Stimulated activated CD4-positive, alpha-beta T cell treated with anti-CD3 and anti-CD28 coated beads, Interleukin-4, amount 100 ng/mL, for 48 hours (primary cell): ENCODE data around the gene HNRNPC.

Source experiments
- DNase-seq, 2 donors: peaks; one replicate each; pipeline ENCODE4 v3.0.0-alpha.2; 2020; ENCODE audit warnings: low read depth in 2 of 2

HNRNPC gene

DNA sequence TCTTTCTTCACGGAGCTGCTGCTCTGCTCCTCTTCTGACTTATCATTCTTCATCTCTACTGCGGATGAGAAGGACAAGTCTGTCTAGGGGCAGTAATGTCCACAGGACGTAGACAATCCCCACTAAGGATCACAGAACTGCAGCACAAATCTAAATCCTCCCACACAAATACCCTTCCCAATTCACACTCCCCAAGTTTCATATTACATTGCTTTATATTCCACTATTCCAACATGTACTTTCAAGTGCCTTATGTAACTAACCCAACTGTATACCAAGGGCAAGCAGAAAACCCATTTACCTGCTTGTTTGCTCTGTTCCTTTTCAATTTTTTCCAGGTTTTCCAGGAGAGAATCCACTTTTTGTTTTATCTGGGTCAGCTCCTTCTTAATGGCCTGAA lies 57.7 kb downstream of the HNRNPC start:
- no peak for DNase-seq

DNA sequence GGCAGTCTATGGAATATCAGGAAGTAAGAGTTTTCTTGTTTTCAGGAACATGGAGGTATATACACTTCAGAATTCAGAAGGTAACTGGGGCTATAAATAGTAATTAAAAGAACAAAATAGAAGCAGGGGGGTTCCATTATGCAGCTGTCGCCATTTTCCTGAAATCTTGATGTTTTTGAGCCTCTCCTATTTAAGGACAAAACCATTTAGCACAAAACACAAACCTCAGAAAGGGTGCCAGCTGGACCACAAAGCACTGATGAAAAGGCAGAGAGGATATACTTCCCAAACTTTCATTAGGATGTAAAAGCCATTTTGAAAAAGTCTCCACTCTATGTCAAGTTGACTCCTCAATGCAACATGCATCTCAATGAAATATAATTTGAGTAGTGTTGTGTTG lies 59.2 kb downstream of the HNRNPC start:
- no peak for DNase-seq

GRCh38 chr14:21209185-21209584 lies 60.1 kb downstream of the HNRNPC start:
- DNase-seq: no peak

- no peak for DNase-seq
These were observed 60.7 kb downstream of the HNRNPC start for GRCh38 chr14:21208554-21208953.

- DNase-seq: no peak
These were observed 62.2 kb downstream of the HNRNPC start for GRCh38 chr14:21206753-21207684.

- no peak for DNase-seq
These were observed 63.3 kb downstream of the HNRNPC start for GRCh38 chr14:21205678-21206581.

DNA sequence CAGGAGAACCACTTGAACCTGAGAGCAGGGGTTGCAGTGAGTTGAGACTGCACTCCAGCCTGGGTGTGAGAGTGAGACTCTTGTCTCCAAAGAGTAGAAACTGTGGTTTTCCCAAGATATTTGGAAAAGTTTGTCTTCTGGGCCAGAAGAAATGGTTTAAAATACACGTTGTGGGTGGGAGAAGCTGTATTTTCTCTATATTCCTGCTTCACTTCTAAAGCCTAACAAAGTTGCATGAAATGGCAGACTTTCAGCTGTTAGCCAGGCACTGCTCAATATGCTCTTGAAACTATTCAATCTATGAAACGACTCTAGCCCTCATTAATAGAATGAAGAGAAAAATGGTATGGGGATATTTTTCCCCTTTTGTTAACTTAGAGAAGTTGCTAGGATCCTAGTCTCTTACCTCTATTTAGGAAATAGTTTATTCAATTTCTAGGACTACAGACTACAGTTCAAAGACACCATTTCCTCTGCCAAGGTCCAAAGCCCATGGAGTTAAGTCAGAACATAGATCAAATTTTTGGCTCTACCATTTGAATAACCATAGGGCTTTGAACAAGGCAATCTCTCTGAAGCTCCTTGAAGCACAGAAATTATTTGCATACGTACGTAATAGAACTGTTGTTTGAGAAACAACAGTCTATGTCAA lies 64.1 kb downstream of the HNRNPC start:
- DNase-seq: no peak

- DNase-seq: no peak
These were observed 64.8 kb downstream of the HNRNPC start for GRCh38 chr14:21204167-21205025.

DNA sequence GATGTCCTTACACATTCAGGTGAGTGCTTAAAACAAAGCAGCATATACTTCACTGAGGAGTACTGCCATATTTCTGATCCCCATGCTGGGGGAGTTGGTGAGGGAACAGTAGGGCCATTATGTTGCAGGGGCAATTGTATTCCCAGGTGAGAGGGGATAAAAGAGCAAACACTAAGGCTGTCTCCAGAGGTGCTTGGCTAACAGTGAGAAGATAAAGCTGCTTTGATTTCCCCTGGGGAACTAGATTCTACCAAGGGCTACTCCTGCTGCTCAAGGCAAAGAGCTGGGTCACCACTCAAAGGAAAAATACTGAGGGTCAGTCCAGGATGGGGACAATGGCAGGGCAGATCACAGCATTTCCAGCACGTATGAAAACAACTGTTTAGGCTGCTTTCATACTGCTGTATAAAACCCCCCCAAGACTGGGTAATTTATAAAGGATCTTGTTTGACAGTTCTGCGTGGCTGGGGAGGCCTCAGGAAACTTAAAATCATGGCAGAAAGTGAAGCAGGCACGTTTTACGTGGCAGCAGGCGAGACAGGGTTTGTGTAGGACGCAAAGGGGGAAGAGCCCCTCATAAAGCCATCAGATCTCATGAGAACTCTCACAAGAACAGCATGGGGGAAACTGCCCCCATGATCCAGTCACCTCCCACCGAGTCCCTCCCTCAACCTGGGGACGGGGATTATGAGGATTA lies 65.6 kb downstream of the HNRNPC start:
- DNase-seq: no peak

GRCh38 chr14:21202463-21203358 lies 66.5 kb downstream of the HNRNPC start:
- DNase-seq: no peak

DNA sequence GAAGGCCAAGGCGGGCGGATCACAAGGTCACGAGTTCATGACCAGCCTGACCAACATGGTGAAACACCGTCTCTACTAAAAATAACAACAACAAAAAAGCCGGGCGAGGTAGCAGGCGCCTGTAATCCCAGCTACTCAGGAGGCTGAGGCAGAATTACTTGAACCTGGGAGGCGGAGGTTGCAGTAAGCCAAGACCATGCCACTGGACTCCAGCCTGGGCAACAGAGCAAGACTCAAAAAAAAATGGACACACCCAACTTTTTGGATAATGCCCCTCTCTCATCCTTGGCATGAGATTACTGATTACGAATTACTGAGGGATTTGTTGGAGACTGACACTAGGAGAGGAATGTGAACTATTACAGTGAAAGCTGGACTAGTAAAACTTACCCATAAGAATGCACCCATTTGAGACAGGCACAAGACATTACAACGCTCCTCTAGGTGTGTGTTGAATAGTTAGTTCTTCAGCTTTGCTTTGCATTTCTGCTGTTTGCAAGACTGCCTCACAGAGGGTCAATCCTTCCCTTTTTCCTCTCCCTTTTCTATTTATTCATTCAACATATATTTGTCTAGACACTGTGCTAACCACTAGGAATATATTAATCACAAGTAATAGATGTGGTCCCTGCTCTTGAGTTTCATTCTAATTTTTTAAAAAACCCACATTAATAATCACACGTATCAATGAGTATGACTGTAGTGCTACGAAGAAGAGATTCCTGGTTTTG lies 67.3 kb downstream of the HNRNPC start:
- DNase-seq: no peak

- no peak for DNase-seq
These were observed 68.3 kb downstream of the HNRNPC start for GRCh38 chr14:21200752-21201461.

- DNase-seq: no peak
These were observed 69.4 kb downstream of the HNRNPC start for GRCh38 chr14:21199611-21200560.

GRCh38 chr14:21197418-21198205 lies 71.6 kb downstream of the HNRNPC start:
- DNase-seq: no peak

DNA sequence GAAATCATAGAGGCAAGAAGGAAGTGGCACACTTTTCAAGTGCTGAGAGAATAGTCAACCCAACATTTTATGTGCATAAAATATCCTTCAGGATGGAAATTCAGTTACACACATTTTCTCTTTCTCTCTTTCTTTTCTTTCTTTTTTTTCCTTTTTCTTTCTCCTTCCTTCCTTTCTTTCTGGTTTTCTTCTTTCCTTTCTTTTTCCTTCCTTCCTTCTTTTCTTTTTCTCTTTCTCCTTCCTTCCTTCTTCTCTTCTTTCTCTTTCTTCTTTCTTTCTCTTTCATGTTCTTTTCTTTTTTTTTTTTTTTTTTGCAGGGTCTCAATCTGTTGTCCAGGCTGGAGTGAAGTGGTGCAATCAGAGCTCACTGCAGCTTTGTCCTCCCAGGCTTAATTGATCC lies 74.6 kb downstream of the HNRNPC start:
- DNase-seq: no peak

DNA sequence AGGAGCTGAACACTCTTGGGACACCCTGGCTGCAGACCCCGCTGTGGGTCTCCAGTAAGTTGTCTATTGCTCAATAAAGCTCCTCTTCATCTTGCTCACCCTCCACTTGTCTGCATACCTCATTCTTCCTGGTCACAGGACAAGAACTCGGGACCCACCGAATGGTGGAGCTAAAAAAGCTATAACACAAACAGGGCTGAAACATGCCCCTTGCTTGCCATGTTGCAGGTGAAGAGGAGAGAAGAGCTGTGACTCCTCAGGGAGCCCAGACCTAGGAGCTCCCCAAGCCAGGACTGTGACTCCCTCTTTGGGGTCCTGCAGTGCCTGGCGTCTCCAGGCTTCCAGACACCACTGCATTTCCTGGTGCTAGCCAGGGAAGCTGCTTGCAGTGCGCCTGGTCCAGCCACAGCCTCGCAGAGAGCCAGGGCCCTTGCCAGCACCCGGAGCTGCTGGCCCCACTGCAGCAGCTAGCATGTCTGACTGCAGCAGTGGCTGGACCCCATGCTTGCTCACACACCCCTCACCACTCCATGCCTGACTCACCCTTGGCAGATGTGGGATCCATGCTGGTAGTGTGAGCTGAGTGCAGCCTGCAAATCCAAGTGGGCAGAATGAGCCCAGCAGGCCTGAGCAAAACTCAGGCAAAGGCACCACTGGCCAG lies 76.2 kb downstream of the HNRNPC start:
- no peak for DNase-seq
